NCI-H2029 treated with DMSO at 0.1 percent for 48 hours (cell line): ENCODE results near the gene TUFM.
"Not testable (repeated sequence)": the region's sequence is repeated elsewhere in the genome, so short reads cannot be mapped to it uniquely, and the experiment has no call there.

ENCODE experiments used
- DNase-seq: peaks from one replicate; lab custom pipeline; 2025; lab: John Stamatoyannopoulos, UW

TUFM gene

GRCh38 chr16:28875134-28876018 lies 29.2 kb upstream of the TUFM start:
- DNase-seq = no peak

DNA sequence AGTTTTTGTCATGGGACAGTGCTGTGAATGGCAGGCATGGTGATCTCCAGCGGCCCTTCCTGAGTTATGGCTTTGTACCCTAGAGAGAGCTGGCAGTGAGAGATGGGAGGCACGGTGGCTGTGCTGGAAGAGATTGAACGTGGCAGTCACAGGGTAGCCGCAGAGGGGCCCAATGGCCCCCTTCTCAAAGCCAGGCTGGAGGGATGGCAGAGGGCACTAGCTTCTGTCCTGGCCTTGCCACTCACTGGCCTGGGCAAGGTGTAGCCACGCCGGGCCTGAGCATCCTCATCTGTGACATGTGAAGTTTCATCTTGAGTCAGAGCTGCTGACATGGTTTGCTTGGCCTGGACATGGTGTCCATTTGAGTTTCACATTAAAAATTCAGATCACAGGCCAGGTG lies 28.3 kb upstream of the TUFM start:
- no peak for DNase-seq

DNA sequence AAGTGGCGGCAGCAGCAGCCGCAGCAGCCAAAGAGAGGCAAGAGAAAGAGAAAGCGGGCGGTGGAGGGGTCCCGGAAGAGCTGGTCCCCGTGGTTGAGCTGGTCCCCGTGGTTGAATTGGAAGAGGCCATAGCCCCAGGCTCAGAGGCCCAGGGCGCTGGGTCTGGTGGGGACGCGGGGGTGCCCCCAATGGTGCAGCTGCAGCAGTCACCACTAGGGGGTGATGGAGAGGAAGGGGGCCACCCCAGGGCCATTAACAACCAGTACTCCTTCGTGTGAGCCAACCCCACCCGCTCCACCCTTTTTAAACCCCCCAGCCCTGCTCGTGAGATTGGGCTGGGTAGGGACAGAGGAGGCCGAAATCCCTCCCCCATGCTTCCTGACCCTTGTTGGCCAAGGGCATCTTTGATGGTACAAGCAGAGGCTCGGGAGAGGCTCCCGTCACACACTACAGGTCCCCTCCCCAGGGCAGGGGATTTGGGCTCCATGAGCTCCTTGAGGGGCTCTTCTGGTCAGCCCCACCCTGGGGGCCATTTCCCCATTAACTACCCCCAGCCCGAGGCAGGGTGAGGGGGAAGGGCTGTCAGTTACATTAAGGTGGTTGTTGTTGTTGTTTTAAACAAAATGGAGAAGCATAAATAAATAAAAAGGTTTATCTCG lies 27.5 kb upstream of the TUFM start:
- DNase-seq = no peak

- DNase-seq = no peak
Observed at GRCh38 chr16:28872952-28873351, 26.8 kb upstream of the TUFM start.

GRCh38 chr16:28869201-28869600 lies 23.1 kb upstream of the TUFM start:
- no peak for DNase-seq

- DNase-seq = not testable (repeated sequence)
Observed at GRCh38 chr16:28867646-28868045, 21.5 kb upstream of the TUFM start.

DNA sequence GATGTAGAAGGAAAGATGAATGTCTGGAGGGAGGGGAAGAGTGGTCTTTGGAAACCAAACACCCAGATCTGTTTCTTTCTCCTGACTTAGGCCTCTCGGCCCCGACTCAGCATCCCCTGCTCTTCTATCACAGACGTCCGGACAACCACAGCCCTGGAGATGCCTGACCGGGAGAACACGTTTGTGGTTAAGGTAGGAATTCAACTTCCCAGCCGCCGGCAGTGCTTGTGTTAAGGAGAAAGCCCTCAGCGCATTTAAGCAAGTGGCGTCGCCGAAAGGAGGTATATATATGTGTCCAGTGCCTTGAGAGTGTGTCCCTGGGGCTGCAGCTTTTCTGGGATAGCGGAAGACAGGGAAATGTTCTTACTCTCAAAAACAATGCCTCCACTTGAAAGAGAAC lies 21.1 kb upstream of the TUFM start:
- DNase-seq = no peak

DNA sequence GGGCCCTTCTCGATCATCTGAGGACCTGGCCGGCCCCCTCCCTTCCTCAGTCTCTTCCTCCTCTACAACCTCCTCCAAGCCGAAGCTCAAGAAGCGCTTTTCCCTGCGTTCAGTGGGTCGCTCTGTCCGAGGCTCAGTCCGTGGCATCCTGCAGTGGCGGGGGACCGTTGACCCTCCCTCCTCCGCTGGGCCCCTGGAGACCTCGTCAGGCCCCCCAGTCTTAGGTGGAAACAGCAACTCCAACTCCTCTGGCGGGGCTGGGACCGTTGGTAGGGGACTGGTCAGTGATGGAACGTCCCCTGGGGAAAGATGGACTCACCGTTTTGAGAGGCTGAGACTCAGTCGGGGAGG lies 20.3 kb upstream of the TUFM start:
- no peak for DNase-seq

DNA sequence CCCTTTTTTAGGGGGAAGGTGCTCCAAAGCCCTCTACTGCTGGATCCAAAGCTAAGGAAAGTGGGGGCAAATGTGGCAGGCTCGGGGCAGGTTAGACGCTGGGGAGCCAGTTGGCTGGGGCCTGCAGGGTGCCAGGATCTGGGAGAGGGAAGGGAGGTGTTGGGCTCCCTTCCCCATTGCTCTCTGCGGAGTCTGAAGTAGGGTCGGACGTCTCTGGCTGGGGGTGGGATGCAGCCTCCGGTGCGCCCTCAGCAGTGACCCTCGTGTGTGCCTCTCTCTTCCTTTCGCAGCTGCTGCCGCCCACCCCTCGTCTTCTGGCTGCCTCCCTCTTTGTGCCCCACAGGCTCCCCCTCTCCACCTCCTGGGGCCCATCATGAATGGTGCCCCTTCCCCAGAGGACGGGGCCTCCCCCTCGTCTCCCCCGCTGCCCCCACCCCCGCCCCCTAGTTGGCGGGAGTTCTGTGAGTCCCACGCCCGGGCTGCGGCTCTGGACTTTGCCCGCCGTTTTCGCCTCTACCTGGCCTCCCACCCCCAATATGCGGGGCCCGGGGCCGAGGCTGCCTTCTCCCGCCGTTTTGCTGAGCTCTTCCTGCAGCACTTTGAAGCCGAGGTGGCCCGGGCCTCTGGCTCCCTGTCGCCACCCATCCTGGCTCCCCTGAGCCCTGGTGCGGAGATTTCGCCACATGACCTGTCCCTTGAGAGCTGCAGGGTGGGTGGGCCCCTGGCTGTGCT lies 19.7 kb upstream of the TUFM start:
- DNase-seq = no peak

DNA sequence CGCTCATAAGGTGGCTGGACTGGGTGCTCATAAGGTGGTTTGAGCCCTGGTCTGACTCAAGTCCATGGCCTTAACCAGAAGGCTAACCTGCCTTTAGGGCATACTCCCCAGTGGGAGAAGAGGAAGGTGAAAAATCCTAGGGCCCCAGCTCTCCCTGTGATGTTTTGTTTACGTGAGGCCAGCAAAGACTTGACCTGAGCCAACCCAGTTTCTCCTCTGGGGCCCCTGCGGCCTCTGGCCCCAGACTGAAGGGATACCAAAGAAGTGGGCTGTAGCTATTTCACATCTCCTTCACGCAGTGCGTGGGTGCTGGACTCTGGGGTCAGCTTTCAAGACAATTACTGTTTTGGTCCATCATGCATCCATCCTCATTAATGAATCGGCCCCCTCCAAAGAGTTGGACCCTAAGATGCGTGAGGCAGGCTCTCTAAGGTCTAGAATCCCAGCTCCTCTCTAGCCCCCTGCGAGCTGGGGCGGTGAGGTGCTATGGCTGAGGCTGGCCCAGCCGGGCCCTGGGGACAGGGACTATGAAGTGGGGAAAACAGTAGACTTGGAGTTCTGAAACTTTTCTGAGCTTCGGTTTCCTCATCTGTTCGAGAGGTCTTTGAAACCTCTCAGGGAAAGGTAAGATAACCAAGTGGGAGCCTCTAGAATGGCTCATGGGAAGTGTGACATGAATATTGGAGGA lies 19.0 kb upstream of the TUFM start:
- DNase-seq = no peak

GRCh38 chr16:28863929-28864793 lies 18.0 kb upstream of the TUFM start:
- DNase-seq = no peak

DNA sequence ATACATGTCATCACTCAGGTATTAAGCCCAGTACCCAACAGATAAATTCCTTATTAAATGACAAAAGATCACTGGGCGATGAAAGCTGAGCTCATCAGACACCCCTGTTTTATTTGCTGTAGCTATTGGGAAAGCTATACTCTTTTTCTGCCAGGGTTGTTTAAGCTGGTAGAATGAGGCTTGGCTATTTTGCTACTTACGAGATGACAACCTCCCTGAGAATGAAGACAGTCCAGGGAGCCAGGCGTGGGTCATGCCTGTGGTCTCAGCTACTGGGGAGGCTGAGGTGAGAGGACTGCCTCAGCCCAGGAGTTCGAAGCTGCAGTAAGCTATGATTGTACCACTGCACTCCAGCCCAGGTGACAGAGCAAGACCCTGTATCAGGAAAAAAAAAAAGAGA lies 13.2 kb upstream of the TUFM start:
- no peak for DNase-seq

GRCh38 chr16:28858421-28858820 lies 12.3 kb upstream of the TUFM start:
- no peak for DNase-seq

GRCh38 chr16:28846933-28847273 lies 755 bp upstream of the TUFM start:
- no peak for DNase-seq

DNA sequence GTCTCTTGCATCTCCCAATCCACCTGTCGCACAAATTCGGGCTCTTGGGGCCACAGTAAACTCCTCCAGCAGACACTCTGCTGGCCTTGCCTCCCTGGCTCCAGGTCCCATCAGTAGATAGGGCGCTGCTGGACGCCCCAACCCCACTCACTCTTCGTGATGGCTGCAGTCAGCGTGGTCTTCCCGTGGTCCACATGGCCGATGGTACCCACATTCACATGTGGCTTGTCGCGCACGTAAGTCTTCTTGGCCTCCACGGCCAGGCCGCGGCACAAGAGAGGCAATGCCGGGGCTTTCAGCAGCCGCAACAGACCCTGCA lies 428 bp downstream of the TUFM start:
- no peak for DNase-seq

- DNase-seq = no peak
Observed at GRCh38 chr16:28845293-28845692, 855 bp downstream of the TUFM start.

DNA sequence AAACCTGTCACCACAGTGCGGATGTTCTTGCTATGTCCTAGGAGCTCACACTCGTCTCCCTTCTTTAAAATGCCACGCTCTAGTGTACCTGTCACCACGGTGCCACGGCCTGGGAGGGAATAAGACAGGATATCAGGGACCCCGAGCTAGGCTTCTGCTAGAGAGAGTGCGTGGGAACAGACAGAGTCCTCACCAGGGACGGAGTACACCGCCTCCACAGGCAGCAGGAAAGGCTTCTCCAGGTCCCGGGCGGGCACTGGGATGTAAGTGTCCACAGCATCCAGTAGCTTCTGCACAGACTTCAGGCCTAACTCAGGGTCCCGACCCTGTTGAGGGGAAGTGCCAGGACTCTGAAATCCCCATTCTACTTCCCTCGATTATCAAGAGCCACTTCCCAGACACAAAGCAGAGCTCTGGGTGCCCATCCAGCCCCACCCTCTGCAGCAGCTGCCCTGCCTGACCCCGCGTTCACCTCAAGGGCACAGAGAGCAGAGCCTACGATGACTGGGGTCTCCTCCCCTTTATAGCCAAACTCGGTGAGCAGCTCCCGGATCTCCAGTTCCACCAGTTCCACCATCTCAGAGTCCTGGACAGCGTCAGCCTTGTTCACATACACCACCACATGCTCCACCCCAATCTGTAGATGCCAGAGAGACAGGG lies 1.8 kb downstream of the TUFM start:
- DNase-seq = no peak

- DNase-seq = no peak
Observed at GRCh38 chr16:28843766-28844165, 2.4 kb downstream of the TUFM start.

GRCh38 chr16:28842696-28843095 lies 3.5 kb downstream of the TUFM start:
- no peak for DNase-seq

DNA sequence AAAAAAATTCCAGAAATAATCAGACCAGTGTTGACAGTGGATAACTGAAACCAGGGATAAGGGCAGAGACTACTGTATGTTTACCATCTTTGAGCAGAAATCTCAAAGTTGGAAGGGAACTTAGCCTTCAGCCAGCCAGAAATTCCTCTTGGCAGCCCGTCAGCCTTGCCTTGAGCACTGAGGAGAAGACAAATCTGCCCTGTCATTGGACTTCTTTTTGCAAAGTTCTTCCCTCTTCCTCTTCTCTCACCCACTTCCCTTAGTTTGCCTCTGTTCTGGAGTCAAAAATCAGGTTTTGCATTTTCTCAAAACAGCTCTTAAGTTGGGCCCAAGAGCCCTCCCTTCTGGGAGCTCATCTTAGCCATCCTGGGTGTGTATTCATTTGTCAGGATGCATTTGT lies 6.2 kb downstream of the TUFM start:
- no peak for DNase-seq

GRCh38 chr16:28839004-28839639 lies 7.0 kb downstream of the TUFM start:
- no peak for DNase-seq
